ENCODE results near the gene SLC2A13.

GRCh38 chr12:40002178-40003169 is 103.4 kb downstream of the SLC2A13 start:
- TF ChIP-seq CTCF (conservative IDR thresholded peaks at IDR 0.05; ENCODE audit: low read length) (no peak), EZH2phosphoT487 (IDR thresholded peaks at IDR 0.05; ENCODE audit: borderline replicate concordance) (no peak)
